ENCODE results near the gene MYO9A.
A peak's percentile ranks its signal among the peaks of the same experiment; 100 is the strongest.

Gene MYO9A, protein sequence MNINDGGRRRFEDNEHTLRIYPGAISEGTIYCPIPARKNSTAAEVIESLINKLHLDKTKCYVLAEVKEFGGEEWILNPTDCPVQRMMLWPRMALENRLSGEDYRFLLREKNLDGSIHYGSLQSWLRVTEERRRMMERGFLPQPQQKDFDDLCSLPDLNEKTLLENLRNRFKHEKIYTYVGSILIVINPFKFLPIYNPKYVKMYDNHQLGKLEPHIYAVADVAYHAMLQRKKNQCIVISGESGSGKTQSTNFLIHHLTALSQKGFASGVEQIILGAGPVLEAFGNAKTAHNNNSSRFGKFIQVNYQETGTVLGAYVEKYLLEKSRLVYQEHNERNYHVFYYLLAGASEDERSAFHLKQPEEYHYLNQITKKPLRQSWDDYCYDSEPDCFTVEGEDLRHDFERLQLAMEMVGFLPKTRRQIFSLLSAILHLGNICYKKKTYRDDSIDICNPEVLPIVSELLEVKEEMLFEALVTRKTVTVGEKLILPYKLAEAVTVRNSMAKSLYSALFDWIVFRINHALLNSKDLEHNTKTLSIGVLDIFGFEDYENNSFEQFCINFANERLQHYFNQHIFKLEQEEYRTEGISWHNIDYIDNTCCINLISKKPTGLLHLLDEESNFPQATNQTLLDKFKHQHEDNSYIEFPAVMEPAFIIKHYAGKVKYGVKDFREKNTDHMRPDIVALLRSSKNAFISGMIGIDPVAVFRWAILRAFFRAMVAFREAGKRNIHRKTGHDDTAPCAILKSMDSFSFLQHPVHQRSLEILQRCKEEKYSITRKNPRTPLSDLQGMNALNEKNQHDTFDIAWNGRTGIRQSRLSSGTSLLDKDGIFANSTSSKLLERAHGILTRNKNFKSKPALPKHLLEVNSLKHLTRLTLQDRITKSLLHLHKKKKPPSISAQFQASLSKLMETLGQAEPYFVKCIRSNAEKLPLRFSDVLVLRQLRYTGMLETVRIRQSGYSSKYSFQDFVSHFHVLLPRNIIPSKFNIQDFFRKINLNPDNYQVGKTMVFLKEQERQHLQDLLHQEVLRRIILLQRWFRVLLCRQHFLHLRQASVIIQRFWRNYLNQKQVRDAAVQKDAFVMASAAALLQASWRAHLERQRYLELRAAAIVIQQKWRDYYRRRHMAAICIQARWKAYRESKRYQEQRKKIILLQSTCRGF (N-terminal part only)

DNA sequence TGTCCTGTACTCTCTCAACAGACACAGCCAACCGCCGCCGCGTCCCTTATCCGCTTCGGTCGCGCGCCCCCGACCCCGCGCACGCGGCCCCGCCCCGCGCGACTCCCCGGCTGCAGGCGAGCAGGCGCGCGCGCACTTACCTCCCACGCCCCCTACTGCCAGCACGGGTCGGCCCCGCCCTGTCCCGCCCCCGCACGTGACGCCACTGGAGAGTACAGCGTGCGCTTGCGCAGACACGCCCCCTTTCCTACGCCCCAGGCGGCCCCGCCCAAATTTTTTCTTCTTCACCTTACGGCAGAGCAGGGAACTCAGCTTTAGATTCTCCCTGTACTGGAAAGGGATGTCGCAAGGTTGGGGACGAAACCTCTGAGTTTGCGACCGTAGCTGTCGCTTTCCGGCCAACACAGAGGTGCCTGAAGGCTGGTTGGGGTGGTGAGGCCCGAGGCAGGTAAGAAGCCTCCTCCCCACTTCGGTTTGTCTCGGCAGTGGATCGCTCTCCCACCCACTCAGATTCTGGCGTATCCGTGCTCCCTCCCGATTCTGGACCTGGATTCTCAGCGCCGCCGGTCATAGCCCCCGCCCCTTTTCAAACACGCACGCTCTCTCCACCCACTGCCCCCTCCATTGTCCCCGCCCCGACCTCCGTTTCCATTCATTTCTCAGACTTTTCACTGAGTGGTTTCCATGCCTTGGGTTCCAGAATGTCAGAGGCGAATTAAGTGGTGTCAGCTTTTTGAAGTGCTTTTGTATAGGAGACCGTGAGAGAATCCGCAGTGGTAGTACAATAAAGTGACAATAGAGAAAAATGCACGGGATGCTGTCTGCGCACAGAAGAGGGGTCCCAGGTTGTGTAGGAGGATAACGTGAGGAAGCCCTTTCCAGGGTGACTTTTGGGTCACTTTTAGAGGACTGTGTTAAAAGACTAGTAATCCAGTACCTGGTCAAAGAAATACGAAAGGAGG is at the start of gene MYO9A, which contains the start of gene SENP8:
Gene MYO9A, minus strand, starts transcription at position 134 of the 962 bp plus-strand sequence. CDS start 71,587 bp downstream, outside the sequence.
Gene SENP8, plus strand, starts transcription at position 387 of the 962 bp plus-strand sequence. CDS start 21,221 bp downstream, outside the sequence.
- FAIRE-seq (peak; percentile 98), DNase-seq (ENCODE audit: insufficient read length, low spot score) (peak; percentile 76)

DNA sequence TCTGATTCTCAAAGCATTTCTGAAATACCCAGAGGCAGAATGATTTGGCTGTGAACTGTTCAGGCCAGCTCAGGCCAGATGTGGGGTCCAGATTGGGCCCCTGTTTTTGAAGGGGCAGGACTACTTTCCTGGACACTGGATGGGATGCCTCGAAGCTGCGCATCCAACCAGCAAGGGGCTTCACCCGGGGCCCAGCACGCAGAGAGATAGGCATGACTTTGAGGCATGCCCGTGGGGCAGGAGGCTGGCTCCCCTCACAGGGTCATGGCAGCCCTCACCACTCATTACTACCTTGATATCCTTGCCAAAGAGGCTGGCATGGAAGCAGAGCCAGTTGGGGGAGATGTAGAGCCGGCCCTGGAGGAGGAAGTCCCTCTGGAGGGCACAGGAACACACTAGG is 49.5 kb upstream of the MYO9A start:
- DNase-seq (ENCODE audit: insufficient read length, low spot score) (no peak), FAIRE-seq (no peak)

DNA sequence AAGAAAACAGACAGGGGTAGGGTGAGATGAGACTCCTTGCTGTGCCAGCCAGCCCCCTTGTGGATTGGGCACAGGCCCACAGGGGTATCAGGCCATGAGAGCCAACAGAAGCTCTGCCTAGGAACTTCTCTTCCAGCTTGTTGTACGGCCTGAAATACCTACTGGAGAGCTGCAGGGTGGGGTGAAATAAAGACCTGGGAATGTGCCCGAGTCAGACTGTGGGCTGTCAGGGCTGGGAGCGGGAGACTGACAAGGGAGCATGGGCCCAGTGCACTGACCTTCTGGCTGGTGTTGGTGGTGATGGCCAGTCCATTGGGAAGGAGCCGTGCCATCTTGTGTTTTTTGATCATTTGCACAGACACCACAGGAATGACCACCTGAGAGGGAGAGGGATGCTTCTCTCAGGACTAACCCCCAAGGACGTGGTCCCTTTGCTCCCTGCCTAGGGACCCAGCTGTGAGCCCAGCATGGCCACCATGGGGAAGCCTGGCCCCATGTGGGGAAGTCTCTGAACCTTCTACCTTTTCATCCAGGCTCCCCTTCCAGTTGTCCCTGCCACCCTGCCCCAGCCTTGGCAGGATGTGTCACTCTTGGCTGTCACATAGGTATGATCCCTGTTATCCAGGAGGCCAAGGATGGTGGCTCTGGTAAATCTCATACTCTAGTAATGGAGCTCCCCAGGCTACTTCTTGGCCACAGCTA is 48.9 kb upstream of the MYO9A start:
- no peak for DNase-seq (ENCODE audit: insufficient read length, low spot score)
- FAIRE-seq, result no peak

DNA sequence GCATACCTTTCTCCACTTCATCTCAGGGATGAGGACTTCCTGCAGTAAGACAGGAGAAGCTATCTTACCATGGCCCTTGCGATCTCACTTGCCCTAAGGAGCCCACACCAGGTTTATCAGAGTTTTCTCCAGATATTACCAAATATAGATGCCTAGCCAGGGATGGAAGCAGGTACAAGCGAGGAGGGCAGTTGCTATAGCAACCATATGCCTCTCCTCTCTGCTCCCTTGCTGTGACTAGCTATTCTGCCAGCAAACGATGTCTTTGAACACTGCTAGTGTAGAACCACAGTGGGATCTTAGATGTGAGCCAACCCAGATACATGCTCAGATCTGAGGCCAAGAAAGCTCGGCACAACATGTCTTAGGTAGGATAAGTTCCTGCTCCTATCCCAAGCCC is 45.8 kb upstream of the MYO9A start:
- no peak for DNase-seq (ENCODE audit: insufficient read length, low spot score)
- FAIRE-seq, result no peak

DNA sequence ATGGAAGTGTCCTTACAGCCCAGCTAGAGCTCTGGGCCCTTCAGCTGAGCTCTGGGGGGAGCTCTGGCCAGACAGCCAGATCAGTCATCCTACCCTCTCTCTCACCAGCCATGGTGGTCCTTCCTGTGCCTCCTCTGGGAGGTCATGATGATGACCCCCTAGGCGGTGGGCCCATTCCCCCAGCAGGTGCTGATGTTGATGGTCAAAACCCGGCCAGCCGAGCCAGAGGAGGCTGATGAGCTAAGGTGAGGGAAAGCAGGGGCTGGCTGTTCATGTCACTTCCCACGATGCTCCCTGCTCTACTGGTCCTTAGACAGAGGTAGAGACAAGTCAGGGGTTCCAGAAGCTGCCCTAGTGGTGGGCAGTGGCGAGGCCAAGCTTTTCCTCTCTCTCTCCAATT is 44.6 kb upstream of the MYO9A start:
- DNase-seq (ENCODE audit: insufficient read length, low spot score) (no peak), FAIRE-seq (no peak)

DNA sequence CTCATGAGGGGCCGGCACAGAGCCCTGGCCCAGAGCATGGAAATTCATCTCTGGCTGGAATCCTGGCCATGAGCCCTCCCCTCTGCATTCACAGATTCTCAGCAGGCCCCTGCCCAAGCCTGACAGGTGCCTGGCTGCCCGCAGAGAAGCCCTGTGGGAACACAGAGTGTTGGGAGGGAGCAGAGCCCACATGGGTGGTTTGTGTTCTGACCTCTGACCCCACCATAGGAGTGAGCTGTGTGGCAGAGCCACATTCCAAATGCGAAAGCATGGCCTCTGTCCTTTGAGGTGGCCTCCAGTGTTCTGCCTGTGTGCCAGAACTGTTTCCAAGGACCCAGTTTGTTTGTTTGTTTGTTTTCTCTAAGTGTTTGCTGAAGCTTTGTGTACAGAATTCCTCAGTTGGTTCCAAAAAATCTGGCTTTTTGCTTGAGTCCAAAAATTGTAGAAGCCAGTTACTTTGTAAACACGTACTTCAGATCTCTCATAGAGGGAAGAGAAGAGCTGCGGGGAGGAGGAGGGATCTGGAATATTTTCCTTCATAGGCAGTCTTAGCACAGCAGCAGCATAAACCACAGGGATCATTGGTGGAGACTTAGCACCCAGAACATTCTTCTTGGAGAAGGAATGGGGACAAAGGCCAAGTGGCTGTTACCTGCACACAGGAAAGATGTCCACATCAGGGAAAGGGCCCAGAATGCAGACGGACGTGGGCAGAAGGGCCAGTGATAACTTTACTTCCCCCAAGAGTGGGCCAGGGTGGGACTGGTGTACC is 43.6 kb upstream of the MYO9A start:
- FAIRE-seq (no peak), DNase-seq (ENCODE audit: insufficient read length, low spot score) (no peak)

DNA sequence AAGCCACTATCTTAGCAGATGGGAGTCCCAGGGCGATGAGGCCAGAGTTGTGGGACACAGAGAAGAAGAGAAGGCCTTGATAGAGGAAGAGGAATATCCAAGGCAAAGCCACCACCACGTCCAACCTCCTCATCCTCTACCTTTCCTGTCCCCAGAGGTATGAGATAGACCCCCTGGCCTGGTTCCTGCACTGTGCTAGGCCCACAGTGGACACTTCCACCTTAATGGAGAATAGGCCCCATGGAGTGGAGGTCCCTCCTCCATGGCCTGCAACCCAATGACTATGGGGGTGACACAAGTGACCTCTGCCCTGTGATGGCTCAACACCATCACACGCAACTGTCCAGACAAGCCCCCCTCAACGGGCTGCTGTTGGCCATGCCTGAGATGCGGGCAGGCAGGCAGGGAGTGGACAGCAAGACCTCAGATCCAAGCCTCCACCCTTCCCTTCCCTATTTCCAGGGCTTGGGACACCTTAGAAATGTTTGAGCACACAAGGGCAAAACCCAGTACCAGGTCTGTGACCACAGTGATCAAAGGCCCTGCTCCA is 42.8 kb upstream of the MYO9A start:
- no peak for FAIRE-seq
- DNase-seq (ENCODE audit: insufficient read length, low spot score), result no peak

DNA sequence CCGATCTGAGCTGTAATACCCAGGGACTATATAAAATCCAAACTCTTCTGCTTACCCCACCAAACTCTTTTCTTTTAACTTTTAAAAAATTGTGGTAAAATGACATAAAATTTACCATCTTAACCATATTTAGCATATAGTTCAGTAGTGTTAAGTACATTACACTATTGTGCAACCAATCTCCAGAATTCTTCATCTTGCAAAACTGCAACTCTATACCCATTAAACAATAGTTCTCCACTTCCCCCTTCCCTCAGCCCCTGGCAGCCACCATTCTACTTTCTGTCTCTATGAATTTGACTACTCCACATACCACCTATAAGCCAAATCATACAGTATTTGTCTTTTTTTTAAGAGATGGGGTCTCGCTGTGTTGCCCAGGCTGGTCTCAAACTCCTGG is 39.0 kb upstream of the MYO9A start:
- no peak for DNase-seq (ENCODE audit: insufficient read length, low spot score)
- no peak for FAIRE-seq

DNA sequence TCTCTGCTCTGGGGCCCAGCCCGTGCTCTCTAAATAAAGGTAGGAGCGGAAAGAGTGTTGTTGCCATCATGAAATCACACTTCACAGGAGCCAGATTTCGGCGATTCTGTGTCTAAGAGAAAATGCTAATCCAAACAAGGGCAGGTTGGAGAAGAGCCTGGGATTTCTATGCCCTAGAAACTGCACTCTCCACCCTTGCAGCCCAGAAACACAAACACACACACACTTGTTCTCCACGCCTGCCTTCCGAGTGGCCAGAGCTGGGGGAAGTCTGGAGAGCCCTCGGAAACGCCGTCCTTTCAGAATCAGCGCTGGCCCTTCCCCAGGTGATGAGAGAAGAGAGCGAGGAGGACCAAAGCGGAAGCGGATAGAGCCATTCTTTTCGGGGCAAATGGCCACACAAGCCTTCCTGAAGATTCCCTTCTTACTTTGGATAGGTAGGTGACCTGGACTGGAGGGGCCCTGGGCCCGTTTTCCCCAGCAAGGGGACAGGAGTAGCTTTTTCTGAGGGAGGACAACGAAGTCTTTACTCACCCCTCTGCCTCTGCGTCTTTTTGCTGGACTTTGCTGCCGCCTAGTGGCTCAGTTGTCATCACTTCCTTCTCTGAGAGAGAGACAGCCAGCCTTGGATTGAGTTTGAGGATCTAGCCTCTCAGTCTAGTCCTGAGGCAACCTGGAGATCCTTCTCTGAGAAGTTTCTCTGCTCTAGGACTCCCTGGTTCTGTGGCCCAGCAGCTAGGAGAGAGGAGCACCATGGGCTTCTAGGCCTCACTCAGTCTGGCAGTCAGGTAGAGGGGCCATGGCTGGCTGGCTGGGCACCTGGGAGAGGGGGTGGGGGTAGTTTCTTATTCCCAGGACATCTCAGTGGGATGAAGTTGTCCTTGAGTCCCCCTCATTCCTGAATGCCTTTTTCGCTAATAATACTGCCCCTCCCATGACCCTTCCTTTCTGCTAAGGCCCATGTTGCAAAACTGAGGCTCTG is 38.0 kb upstream of the MYO9A start:
- DNase-seq (ENCODE audit: insufficient read length, low spot score) (peak; percentile 69), FAIRE-seq (peak; percentile 96)

DNA sequence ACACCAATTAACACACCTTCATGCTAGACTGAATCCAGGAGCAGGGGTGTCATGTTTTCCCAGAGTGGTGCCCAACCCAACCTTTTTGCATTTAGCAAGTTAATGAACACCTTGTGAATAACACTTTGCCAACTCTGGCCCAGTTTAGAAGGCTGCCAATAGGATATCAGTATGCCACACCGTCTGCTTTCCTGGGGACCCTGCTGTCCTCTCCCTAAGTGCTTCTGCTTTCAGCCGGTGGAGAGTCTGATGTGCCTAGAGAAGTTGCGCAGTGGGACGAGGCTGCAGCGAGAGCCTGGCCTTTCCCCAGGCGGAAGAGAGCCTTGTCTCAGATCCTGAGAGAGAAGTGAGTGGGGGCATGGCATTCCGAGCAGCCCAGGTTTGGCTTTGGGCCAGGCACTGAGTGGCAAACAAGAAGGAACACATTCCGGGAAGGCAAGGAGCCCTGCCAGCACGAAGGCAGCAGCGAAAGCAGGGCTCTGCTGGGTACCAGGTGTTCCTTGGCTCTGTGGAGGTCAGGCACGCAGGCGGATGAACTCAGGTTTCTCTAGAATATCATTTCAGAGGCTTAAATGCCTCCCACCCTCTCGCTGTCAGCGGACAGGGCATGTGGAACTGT is 37.2 kb upstream of the MYO9A start:
- FAIRE-seq, result no peak
- DNase-seq (ENCODE audit: insufficient read length, low spot score), result no peak

DNA sequence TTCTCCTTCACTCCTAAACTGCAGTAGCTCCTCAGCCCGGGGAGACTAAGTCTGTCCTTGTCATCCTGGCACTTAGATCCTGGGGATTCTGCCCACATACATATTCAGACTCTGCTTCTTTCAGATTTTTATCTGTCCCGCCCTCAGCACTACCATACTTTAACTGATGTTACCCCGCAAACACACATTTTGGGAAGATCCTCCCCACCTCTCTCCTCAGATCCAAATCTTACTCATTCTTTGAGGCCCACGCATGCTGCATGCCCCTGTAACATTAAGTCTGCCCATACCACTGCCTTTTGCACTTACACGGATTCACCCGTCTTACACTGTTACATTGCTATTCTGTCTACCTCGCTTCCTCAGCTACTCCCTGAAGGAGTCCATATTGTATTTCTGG is 36.4 kb upstream of the MYO9A start:
- DNase-seq (ENCODE audit: insufficient read length, low spot score) (no peak), FAIRE-seq (no peak)

DNA sequence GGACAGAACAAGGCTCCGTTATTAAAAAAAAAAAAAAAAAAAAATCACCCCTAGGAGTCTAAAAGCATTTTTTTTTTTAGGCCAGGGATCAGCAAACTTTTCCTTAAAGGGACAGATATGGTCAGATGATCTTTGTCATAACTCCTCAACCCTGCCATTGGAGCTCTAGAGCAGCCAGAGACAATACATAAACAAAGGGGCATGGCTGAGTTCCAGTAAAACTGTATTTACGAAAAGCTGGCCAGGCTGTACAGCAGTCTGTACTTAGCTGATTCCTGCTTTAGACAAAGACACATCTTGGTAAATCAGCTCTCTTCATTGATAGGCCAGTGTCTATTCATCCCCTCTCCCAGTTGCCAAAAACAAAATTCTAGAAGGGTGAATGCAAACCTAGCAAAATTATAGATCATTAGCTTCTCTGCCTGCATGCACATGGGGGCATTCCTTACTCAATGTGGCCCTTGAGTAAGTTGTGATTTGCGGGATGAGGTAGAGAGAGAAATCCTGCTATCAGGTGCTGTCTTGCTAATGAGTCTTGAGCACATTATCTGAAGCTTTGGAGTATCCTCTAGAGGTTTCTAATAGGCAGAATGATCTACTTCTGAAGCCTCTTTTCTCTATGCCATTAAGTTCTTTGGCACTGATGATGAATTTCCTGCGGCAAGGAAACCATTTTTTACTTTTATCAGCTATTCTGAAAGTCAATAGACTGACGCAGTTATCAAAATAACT is 35.5 kb upstream of the MYO9A start:
- FAIRE-seq (no peak), DNase-seq (ENCODE audit: insufficient read length, low spot score) (no peak)

DNA sequence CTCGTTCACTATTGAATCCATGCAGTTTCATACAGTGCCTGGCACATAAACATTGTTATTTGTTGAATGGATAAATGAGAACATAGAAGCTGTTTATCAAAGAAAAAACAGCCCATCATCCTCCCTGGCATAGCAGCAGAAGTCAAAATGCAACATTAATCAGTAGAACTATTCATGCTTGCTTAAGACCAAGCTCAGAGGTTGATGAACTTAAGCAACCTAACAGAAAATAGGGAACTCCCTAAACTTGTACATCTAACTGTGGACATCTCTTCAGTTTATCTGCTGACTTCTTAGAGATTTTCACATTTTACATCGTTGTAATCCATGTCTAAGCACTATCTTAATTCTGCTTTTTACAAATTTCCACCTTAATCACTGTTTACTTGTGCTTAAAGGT is 29.5 kb upstream of the MYO9A start:
- DNase-seq (ENCODE audit: insufficient read length, low spot score) (no peak), FAIRE-seq (no peak)

DNA sequence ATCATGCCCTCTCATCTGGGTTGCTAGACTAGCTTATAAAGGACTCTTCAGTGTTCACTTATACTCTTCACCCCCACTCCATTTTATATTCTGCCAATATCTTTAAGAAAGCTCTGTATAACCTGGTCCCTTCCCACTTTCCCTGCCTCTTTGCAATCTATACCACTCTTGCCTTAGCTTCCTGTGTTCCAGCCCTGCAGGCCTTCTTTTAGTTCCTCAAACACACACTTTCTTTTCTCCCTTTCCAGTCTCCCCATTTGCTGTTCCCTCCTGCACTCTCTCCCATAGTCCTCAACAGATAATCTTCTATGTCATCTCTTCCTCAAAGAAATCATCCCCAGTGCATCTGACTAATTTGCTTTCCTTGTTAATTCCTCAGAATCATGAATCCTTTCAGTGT is 29.0 kb upstream of the MYO9A start:
- no peak for DNase-seq (ENCODE audit: insufficient read length, low spot score)

DNA sequence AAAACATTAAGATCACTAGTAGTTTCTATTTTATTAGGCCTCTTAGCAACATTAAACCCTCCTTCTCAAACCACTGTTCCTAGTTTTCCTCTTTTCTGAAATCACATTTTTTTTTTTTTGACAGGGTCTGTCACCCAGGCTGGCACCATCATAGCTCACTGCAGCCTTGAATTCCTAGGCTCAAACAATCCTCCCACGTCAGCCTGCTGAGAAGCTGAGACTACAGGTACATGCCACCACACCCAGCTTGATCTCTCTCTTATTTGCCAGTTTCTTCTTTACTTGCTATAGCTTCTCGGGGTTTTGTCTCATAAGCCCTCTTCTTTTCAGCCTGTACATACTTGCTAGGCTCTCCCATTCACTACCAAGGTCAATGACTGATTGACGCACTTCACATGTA is 28.3 kb upstream of the MYO9A start:
- DNase-seq (ENCODE audit: insufficient read length, low spot score), result no peak
- FAIRE-seq, result no peak

More for the DNA sequence above, 29.0 kb upstream of the MYO9A start:
- no peak for FAIRE-seq
